Neural cell (in vitro differentiated cells): ENCODE results near the gene SMARCA4.
"Not testable (repeated sequence)": the region's sequence is repeated elsewhere in the genome, so short reads cannot be mapped to it uniquely, and the experiment has no call there.

Source experiments
- CTCF ChIP-seq: fragments of 450-650 bp; IDR thresholded peaks from 2 replicates; pipeline ENCODE4 v1.5.1; 2014; ENCODE audit warnings: antibody characterized with exemption, mild to moderate bottlenecking, moderate library complexity; ENCODE audit not compliant: poor library complexity, severe bottlenecking
- EZH2 ChIP-seq: fragments of 200-600, 300-800 bp; shearing (Covaris generic), sonication (generic); IDR thresholded peaks from 2 replicates; pipeline ENCODE4 v1.6.1; 2014; ENCODE audit warnings: antibody characterized with exemption, low read length, borderline replicate concordance, mild to moderate bottlenecking; ENCODE audit not compliant: insufficient read depth, poor library complexity, severe bottlenecking
- POLR2AphosphoS5 ChIP-seq: IDR thresholded peaks from 2 replicates; pipeline ENCODE4 v1.6.1; 2012

GRCh38 chr19:11090014-11090263 is 129.1 kb downstream of the SMARCA4 start:
- TF ChIP-seq CTCF, POLR2AphosphoS5, EZH2: not testable (repeated sequence)
